ENCODE data around the gene API5. TPM values are rescaled to one million over a fixed set of nuclear protein-coding genes. Genes with fewer than 3 reads are reported as not detected.

Gene API5
- total RNA-seq, result 81.9 and 86.5 TPM in 2 replicates

DNA sequence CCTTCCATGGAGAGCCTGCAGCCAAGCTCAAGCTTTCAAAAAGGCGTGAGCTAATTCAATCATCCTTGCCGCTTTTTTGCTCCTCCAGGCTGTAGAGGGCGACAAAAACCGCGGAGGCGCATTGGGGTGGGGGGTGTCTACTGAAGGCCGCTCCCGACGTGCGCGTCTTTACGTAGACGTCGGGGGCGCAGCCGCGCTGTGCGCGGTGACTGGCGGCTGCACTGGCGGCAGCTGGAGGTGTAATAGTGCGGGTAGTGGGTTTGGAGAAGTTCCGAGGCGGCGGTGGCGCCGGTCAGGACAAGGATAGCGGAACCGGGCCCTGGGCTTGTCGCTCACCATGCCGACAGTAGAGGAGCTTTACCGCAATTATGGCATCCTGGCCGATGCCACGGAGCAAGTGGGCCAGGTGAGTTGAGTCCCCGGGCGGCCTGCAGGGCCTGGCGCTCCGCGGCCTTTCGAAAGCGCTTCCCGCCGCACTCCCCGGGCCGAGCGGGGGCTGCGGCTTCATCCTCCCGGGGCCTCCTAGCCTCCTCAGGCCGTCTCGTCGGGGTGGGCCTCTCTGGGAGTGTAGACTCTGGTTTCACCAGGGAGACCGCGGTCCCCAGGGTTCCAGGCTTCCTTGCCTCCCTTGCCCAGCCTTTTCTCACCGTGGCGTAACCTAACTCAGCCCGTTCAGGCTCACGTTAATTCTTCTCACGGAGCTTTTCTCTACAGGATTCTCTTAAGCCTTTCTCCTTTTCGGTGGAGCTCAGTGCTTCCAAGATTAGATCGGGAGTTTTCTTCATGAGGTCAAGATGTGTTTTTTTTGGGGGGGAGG is at the start of gene API5:
Gene API5, plus strand, starts transcription at position 206 of the 817 bp plus-strand sequence. Its CDS starts 132 bp downstream, at position 338.

DNA sequence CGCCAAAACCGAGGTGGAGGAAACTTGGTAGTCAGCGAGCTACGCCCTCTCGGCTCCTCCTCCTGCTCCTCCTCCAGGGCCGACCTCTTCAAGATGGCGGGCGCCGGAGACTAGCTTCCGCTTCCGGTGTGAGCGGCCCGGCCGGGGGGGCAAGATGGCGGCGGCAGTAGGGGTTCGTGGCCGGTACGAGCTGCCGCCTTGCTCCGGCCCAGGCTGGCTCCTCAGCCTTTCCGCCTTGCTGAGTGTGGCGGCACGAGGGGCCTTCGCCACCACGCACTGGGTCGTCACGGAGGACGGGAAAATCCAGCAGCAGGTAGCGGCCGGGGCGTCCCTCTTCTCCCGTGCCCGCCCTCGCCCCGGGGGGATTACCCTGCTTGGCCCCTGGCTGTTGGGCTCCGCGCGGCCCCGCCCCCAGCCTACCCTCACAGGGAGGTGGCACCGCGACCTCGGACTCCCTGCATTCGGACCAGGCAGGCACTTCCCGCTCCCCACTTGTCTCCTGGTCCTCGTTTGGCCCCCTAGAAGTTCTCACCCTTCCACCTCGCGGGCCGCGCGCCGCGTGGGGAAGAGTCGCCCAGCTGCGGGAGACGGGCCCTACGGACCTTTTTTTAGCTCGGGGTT is 47.1 kb downstream of the API5 start, which contains the start of gene TTC17:
Gene TTC17, plus strand, starts transcription at position 120 of the 621 bp plus-strand sequence. Its CDS starts 35 bp downstream, at position 155.

Other genes with a start within 250 kb of the API5 start
- 81.9 and 117 TPM in 2 replicates for gene TTC17, start 46.9 kb downstream of the API5 start, total RNA-seq